Subcutaneous adipose tissue (tissue), 4 donors: Measurements from ENCODE around the gene MYL11. TPM values are rescaled to one million over a fixed set of nuclear protein-coding genes. Genes with fewer than 3 reads are reported as not detected.

Source experiments
- total RNA-seq, 4 donors: library from RNA; depleted of rRNA; stranded (reverse); fragments of >200 nt; gene quantifications; one replicate each; pipeline ENCODE4 v1.1.0, GENCODE V29; 2016
- TF ChIP-seq, protein P1 (sequence below): fragments of 450-650 bp; IDR thresholded peaks from one replicate; pipeline ENCODE4 v1.5.1; 2016; ENCODE audit warnings: low read depth, mild to moderate bottlenecking, control low read depth, antibody characterized with exemption, moderate library complexity

Gene MYL11
- total RNA-seq, 4 donors from 2014 or later, result not detected

DNA sequence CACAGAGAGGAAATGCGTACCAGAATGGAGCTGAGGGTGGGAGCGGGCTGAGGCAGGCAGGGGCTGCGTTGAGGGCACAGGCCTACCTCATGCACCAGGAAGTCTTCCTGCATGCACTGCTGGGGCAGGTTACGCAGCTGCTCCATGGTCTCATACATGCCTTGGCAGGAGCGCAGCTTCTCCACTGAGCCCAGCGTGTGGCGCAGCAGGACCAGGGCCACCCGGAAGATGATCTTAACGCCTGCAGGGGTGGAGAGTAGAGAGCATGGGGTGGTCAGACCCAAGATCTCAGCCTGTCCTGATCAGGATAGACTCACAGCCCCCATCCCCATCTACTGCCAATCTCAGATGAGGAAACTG, 16.0 kb upstream of the MYL11 start:
- TF ChIP-seq, protein P1, sequence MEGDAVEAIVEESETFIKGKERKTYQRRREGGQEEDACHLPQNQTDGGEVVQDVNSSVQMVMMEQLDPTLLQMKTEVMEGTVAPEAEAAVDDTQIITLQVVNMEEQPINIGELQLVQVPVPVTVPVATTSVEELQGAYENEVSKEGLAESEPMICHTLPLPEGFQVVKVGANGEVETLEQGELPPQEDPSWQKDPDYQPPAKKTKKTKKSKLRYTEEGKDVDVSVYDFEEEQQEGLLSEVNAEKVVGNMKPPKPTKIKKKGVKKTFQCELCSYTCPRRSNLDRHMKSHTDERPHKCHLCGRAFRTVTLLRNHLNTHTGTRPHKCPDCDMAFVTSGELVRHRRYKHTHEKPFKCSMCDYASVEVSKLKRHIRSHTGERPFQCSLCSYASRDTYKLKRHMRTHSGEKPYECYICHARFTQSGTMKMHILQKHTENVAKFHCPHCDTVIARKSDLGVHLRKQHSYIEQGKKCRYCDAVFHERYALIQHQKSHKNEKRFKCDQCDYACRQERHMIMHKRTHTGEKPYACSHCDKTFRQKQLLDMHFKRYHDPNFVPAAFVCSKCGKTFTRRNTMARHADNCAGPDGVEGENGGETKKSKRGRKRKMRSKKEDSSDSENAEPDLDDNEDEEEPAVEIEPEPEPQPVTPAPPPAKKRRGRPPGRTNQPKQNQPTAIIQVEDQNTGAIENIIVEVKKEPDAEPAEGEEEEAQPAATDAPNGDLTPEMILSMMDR, result no peak

GRCh38 chr16:30358990-30359870, 15.4 kb upstream of the MYL11 start:
- TF ChIP-seq, protein P1, result no peak

DNA sequence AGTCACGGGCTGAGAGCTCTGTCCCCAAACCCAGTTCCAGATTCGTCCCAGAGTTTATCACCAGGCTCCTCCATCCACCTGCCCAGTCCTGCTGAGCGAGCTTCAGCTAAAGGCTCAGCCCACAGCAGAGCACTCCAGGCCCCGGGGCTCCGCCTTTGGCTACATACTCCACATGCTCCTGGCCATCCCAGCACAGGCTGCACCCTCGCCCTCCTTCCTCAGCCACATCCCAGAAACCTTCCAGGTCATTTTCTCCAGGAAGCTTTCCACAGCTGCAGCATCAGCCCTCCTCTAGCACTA, 14.8 kb upstream of the MYL11 start:
- TF ChIP-seq, protein P1, result no peak

- TF ChIP-seq, protein P1, result no peak
Measured at GRCh38 chr16:30361180-30361579, 13.4 kb upstream of the MYL11 start.

DNA sequence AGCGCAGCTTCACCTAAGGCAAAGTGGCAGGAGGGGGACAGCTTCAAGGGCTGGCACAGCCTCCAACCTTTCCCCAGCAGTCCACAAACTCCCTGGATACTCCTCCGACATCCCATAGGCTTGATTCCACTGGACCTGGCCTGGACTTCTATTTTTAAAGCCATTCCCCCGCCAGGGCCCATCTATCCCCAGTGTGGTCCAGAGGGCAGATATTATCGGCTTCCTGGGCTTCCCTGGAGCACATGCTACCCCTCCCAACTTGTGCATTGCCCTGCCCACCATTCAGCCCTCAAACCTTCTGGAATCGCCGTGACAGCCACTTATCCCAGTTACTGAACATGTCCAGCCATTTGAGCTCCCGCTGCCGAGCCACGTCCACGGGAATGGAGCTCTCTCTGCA, 9.4 kb upstream of the MYL11 start:
- TF ChIP-seq, protein P1, result no peak

DNA sequence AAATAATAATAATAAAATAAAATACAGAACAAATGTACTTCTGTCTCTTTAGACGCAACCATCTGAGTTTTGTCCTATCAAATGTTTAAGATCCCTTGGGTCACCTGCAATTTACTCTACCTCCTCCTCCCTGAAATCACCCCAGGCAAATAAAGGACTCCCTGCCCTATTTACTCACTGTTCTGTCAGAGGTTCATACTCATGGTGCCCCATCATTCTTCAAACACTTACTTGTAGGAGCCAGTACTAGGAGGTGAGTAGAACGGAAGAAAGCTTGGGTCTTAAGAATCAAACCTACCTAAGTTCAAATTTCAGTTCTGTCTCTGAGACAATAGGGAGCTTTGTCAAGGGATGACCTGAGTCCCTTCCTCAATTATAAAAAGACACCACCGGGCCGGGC, 8.1 kb upstream of the MYL11 start:
- TF ChIP-seq, protein P1, result no peak

GRCh38 chr16:30367349-30368009, 7.1 kb upstream of the MYL11 start:
- TF ChIP-seq, protein P1, result no peak
